GM12874 (cell line): Measurements from ENCODE around the gene EVX1.

Experiments used
- CTCF ChIP-seq: IDR thresholded peaks from 2 replicates; pipeline ENCODE4 v1.5.1; 2011; ENCODE audit warnings: low read depth, mild to moderate bottlenecking, control low read depth, low read length, moderate library complexity; ENCODE audit not compliant: insufficient read depth

The EVX1 gene

GRCh38 chr7:27198138-27198841 lies 44.3 kb upstream of the EVX1 start:
- no peak for TF ChIP-seq CTCF

- no peak for TF ChIP-seq CTCF
Observed at GRCh38 chr7:27198871-27199801, 43.5 kb upstream of the EVX1 start.

GRCh38 chr7:27199849-27200760 lies 42.5 kb upstream of the EVX1 start, which contains the start of gene HOXA13:
HOXA13 (minus strand) TSS chr7:27200091; CDS start chr7:27200077, 14 bp downstream.
- no peak for TF ChIP-seq CTCF

GRCh38 chr7:27200761-27201579 lies 41.6 kb upstream of the EVX1 start:
- TF ChIP-seq CTCF: no peak

GRCh38 chr7:27201580-27202017 lies 41.0 kb upstream of the EVX1 start:
- TF ChIP-seq CTCF: no peak

- TF ChIP-seq CTCF: no peak
Observed at GRCh38 chr7:27202018-27202861, 40.4 kb upstream of the EVX1 start.
